ENCODE data around the gene PLCL2.
"Not testable (repeated sequence)": the region's sequence is repeated elsewhere in the genome, so short reads cannot be mapped to it uniquely, and the experiment has no call there.

The PLCL2 gene

GRCh38 chr3:16917256-16917935 is 32.6 kb downstream of the PLCL2 start:
- DNase-seq (ENCODE audit: low spot score) = peak; percentile 5

- no peak for DNase-seq (ENCODE audit: low spot score)
Measured at GRCh38 chr3:16917980-16918682, 33.4 kb downstream of the PLCL2 start.

GRCh38 chr3:16918683-16919025 is 33.9 kb downstream of the PLCL2 start:
- DNase-seq (ENCODE audit: low spot score) = no peak

- no peak for DNase-seq (ENCODE audit: low spot score)
Measured at GRCh38 chr3:16923112-16923511, 38.4 kb downstream of the PLCL2 start.

- DNase-seq (ENCODE audit: low spot score) = no peak
Measured at GRCh38 chr3:16927485-16927884, 42.7 kb downstream of the PLCL2 start.

GRCh38 chr3:16928386-16929132 is 43.8 kb downstream of the PLCL2 start:
- no peak for DNase-seq (ENCODE audit: low spot score)

- DNase-seq (ENCODE audit: low spot score) = no peak
Measured at GRCh38 chr3:16929311-16929710, 44.6 kb downstream of the PLCL2 start.

- no peak for DNase-seq (ENCODE audit: low spot score)
Measured at GRCh38 chr3:16932877-16933276, 48.1 kb downstream of the PLCL2 start.

GRCh38 chr3:16935781-16936180 is 51.0 kb downstream of the PLCL2 start:
- no peak for DNase-seq (ENCODE audit: low spot score)

- DNase-seq (ENCODE audit: low spot score) = no peak
Measured at GRCh38 chr3:16936233-16936632, 51.5 kb downstream of the PLCL2 start.

- no peak for DNase-seq (ENCODE audit: low spot score)
Measured at GRCh38 chr3:16936676-16937230, 52.0 kb downstream of the PLCL2 start.

GRCh38 chr3:16937326-16937845 is 52.6 kb downstream of the PLCL2 start:
- DNase-seq (ENCODE audit: low spot score) = no peak

- no peak for DNase-seq (ENCODE audit: low spot score)
Measured at GRCh38 chr3:16940769-16941700, 56.3 kb downstream of the PLCL2 start.

GRCh38 chr3:16942955-16943354 is 58.2 kb downstream of the PLCL2 start:
- no peak for DNase-seq (ENCODE audit: low spot score)

GRCh38 chr3:16943857-16944256 is 59.1 kb downstream of the PLCL2 start:
- no peak for DNase-seq (ENCODE audit: low spot score)

- no peak for DNase-seq (ENCODE audit: low spot score)
Measured at GRCh38 chr3:16944356-16944755, 59.6 kb downstream of the PLCL2 start.

GRCh38 chr3:16945330-16945729 is 60.6 kb downstream of the PLCL2 start:
- DNase-seq (ENCODE audit: low spot score) = no peak

- DNase-seq (ENCODE audit: low spot score) = no peak
Measured at GRCh38 chr3:16950282-16950681, 65.5 kb downstream of the PLCL2 start.

- DNase-seq (ENCODE audit: low spot score) = no peak
Measured at GRCh38 chr3:16950845-16951244, 66.1 kb downstream of the PLCL2 start.

GRCh38 chr3:16957852-16958251 is 73.1 kb downstream of the PLCL2 start:
- not testable (repeated sequence) for DNase-seq (ENCODE audit: low spot score)

- DNase-seq (ENCODE audit: low spot score) = no peak
Measured at GRCh38 chr3:16960125-16960524, 75.4 kb downstream of the PLCL2 start.
